ENCODE results near the gene TNFRSF25. TPM values are rescaled to one million over a fixed set of nuclear protein-coding genes. Genes with fewer than 3 reads are reported as not detected.

Gene TNFRSF25
- total RNA-seq, 1 experiment from 2014 or later, result 19.5 TPM

DNA sequence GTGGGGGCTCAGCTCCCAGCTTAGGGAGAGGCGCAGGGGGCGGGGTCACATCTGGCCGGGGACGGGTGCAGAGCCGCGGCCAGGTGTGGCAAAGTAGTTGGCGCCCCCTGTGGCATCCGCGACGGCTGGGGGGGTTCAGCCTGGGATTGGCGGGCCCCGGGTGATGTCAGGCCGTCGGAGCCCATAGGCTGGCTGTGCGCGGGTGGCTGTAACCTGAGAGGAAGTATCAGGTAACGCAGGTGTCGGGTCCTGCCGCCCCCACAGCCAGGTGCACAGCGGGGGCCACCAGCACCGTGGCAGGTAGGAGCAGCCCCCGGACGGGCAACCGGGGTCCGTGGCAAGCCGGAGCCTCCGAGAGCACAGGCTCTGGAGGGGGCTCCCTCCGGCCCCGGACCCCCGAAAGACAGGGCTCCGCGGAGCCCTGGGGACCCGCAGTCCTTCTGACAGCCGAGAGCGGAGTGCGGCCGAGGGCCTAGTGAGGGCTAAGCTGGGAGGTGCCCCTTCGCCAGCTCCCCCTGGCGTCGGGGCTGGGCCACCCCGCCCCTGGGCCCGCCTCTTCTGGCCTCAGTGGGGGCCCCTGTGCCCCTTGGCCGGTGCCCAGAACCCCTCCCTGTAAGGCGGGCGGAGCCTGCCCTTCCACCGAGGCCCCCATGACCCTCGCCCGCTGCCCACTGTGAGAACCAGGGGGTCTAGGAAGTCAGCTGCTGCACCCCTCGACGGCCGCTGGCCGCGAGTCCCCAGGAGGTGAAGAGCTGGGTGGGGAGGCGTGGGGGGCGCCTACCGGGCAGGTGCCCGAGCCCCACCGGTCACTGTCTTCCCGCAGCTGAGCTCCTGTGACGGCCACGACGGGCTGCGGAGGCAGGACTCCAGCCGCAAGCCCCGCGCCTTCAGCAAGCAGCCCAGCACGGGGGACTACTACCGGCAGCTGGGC lies 17.9 kb downstream of the TNFRSF25 start (continued):
- TF ChIP-seq, protein P1, sequence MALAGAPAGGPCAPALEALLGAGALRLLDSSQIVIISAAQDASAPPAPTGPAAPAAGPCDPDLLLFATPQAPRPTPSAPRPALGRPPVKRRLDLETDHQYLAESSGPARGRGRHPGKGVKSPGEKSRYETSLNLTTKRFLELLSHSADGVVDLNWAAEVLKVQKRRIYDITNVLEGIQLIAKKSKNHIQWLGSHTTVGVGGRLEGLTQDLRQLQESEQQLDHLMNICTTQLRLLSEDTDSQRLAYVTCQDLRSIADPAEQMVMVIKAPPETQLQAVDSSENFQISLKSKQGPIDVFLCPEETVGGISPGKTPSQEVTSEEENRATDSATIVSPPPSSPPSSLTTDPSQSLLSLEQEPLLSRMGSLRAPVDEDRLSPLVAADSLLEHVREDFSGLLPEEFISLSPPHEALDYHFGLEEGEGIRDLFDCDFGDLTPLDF (CRISPR knock-in tag; IDR thresholded peaks at IDR 0.05), result no peak
- TF ChIP-seq HMGA2 (CRISPR knock-in tag; IDR thresholded peaks at IDR 0.05) (no peak), SP1 (CRISPR knock-in tag; conservative IDR thresholded peaks at IDR 0.05) (peak; percentile 60), NFYB (CRISPR knock-in tag; conservative IDR thresholded peaks at IDR 0.05; ENCODE audit: low read depth) (peak; percentile 56)
- TF ChIP-seq, protein P2, sequence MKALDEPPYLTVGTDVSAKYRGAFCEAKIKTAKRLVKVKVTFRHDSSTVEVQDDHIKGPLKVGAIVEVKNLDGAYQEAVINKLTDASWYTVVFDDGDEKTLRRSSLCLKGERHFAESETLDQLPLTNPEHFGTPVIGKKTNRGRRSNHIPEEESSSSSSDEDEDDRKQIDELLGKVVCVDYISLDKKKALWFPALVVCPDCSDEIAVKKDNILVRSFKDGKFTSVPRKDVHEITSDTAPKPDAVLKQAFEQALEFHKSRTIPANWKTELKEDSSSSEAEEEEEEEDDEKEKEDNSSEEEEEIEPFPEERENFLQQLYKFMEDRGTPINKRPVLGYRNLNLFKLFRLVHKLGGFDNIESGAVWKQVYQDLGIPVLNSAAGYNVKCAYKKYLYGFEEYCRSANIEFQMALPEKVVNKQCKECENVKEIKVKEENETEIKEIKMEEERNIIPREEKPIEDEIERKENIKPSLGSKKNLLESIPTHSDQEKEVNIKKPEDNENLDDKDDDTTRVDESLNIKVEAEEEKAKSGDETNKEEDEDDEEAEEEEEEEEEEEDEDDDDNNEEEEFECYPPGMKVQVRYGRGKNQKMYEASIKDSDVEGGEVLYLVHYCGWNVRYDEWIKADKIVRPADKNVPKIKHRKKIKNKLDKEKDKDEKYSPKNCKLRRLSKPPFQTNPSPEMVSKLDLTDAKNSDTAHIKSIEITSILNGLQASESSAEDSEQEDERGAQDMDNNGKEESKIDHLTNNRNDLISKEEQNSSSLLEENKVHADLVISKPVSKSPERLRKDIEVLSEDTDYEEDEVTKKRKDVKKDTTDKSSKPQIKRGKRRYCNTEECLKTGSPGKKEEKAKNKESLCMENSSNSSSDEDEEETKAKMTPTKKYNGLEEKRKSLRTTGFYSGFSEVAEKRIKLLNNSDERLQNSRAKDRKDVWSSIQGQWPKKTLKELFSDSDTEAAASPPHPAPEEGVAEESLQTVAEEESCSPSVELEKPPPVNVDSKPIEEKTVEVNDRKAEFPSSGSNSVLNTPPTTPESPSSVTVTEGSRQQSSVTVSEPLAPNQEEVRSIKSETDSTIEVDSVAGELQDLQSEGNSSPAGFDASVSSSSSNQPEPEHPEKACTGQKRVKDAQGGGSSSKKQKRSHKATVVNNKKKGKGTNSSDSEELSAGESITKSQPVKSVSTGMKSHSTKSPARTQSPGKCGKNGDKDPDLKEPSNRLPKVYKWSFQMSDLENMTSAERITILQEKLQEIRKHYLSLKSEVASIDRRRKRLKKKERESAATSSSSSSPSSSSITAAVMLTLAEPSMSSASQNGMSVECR (CRISPR knock-in tag; IDR thresholded peaks at IDR 0.05; ENCODE audit: borderline replicate concordance), result peak; percentile 37; the same call in 1 of the 2 replicates
- TF ChIP-seq, protein P3, sequence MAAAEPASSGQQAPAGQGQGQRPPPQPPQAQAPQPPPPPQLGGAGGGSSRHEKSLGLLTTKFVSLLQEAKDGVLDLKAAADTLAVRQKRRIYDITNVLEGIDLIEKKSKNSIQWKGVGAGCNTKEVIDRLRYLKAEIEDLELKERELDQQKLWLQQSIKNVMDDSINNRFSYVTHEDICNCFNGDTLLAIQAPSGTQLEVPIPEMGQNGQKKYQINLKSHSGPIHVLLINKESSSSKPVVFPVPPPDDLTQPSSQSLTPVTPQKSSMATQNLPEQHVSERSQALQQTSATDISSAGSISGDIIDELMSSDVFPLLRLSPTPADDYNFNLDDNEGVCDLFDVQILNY (CRISPR knock-in tag; IDR thresholded peaks at IDR 0.05), result 0 out of 2 replicates have a peak, but pooled peaks have one; percentile 9

DNA sequence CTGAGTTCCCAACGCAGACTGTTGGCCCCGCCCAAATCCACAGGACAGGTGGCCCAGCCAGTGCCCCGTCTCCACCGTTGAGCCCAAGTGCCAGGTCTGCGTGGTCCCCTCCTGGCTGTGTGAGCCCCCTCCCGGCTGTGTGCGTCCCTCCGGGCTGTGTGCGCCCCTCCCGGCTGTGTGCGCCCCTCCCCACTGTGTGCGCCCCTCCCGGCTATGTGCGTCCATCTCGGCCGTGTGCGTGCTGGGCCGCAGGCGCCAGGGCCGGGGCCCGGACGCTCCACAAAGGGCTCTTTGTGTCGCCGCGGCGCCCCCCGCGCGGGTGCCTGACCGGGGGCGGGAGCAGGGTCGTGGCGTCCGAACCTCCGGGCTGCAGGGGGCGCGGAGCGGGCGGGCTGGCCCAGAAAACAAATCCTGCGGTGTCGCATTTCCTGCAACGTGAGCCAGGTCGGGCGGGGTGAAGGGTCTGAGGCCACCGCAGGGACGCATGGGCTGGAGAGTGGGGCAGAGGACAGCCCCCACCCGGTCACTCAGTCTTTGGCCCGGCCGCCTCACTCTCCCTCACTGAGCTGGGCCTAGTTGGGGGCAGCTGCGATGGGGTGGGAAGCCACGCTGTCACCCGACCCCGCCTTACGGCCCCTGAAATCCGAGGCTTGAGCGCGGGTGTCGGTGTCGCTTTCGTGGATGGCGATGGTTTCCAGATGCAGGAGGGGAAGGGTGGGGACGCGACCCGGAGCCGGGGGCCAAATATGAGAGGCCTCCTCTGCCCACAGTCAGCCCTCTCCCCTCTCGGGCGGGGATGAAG lies 18.8 kb downstream of the TNFRSF25 start:
- POLR2A ChIA-PET, result no interaction called here
- CTCF ChIA-PET, result interaction anchor here (0.6 to 6.4 kb wide), 27 partner anchors 8 to 335 kb away, joined by 3 to 85 read pairs (median 8); partner anchors contain the start of genes ACOT7, HES2 and TNFRSF25
- no peaks in the 10 kb centered on the region for H3K36me3 Mint-ChIP-seq
- no peaks in the 10 kb centered on the region for H3K9me3 Mint-ChIP-seq
- DNase-seq (ENCODE audit: low spot score), result peak; percentile 73
- peak overlapping the region; percentile 36; the same call in 1 of the 2 replicates for H3K27ac Mint-ChIP-seq
- H3K4me3 Mint-ChIP-seq, result peak overlapping the region; percentile 75
- peaks cover 27% of the 10 kb centered on the region for H3K4me1 Mint-ChIP-seq
- H3K27me3 Mint-ChIP-seq (ENCODE audit: low read depth), result peaks cover 2% of the 10 kb centered on the region; the same call in 1 of the 2 replicates
- ATAC-seq, result peak; percentile 13
- TF ChIP-seq CREM (CRISPR knock-in tag; IDR thresholded peaks at IDR 0.05) (no peak), HMGA2 (CRISPR knock-in tag; IDR thresholded peaks at IDR 0.05) (no peak), PRRX2 (CRISPR knock-in tag; IDR thresholded peaks at IDR 0.05) (no peak), GTF2I (CRISPR knock-in tag; conservative IDR thresholded peaks at IDR 0.05) (no peak), ZNF317 (CRISPR knock-in tag; IDR thresholded peaks at IDR 0.05; ENCODE audit: borderline replicate concordance, low read depth) (no peak), FOXP1 (CRISPR knock-in tag; IDR thresholded peaks at IDR 0.05; ENCODE audit: borderline replicate concordance) (no peak), FOXJ3 (CRISPR knock-in tag; IDR thresholded peaks at IDR 0.05; ENCODE audit: borderline replicate concordance) (no peak), ZNF219 (CRISPR knock-in tag; IDR thresholded peaks at IDR 0.05; ENCODE audit: borderline replicate concordance) (no peak), KAT7 (CRISPR knock-in tag; IDR thresholded peaks at IDR 0.05; ENCODE audit: borderline replicate concordance) (no peak)
- TF ChIP-seq, protein P3 (CRISPR knock-in tag; IDR thresholded peaks at IDR 0.05), result peak; percentile 91
- TF ChIP-seq, protein P4, sequence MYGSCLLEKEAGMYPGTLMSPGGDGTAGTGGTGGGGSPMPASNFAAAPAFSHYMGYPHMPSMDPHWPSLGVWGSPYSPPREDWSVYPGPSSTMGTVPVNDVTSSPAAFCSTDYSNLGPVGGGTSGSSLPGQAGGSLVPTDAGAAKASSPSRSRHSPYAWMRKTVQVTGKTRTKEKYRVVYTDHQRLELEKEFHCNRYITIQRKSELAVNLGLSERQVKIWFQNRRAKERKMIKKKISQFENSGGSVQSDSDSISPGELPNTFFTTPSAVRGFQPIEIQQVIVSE (CRISPR knock-in tag; IDR thresholded peaks at IDR 0.05; ENCODE audit: borderline replicate concordance), result no peak
- TF ChIP-seq, protein P5, sequence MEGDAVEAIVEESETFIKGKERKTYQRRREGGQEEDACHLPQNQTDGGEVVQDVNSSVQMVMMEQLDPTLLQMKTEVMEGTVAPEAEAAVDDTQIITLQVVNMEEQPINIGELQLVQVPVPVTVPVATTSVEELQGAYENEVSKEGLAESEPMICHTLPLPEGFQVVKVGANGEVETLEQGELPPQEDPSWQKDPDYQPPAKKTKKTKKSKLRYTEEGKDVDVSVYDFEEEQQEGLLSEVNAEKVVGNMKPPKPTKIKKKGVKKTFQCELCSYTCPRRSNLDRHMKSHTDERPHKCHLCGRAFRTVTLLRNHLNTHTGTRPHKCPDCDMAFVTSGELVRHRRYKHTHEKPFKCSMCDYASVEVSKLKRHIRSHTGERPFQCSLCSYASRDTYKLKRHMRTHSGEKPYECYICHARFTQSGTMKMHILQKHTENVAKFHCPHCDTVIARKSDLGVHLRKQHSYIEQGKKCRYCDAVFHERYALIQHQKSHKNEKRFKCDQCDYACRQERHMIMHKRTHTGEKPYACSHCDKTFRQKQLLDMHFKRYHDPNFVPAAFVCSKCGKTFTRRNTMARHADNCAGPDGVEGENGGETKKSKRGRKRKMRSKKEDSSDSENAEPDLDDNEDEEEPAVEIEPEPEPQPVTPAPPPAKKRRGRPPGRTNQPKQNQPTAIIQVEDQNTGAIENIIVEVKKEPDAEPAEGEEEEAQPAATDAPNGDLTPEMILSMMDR (IDR thresholded peaks at IDR 0.05), result no peak
- TF ChIP-seq, protein P6, sequence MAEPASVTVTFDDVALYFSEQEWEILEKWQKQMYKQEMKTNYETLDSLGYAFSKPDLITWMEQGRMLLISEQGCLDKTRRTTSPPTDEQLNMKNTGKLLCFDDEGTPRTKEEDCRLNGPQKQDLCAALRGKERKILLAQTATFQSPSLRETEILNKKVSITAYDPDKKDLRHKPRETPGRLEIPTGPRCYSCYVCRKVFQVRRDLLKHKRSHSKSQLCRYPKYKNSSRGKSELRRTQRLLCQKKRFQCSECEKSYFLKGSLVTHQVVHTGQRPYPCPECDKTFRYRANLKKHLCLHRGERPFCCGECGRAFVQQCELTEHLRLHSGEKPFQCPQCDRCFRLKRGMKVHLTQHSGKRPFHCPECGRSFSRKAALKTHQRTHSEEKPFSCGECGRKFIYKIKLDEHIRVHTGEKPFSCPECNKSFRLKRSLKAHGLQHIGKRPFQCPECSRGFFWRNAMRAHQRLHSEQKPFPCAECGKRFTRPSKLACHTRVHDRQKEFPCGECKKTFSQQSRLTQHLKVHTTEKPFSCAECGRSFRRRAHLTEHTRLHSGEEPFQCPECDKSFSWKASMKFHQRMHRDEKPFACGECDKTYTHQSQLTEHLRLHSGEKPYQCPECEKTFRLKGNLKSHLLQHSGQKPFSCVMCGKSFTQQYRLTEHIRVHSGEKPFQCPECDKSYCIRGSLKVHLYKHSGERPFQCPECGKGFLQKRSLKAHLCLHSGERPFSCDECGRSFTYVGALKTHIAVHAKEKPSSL (CRISPR knock-in tag; conservative IDR thresholded peaks at IDR 0.05), result no peak
- TF ChIP-seq, protein P7, sequence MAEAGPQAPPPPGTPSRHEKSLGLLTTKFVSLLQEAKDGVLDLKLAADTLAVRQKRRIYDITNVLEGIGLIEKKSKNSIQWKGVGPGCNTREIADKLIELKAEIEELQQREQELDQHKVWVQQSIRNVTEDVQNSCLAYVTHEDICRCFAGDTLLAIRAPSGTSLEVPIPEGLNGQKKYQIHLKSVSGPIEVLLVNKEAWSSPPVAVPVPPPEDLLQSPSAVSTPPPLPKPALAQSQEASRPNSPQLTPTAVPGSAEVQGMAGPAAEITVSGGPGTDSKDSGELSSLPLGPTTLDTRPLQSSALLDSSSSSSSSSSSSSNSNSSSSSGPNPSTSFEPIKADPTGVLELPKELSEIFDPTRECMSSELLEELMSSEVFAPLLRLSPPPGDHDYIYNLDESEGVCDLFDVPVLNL (CRISPR knock-in tag; IDR thresholded peaks at IDR 0.05; ENCODE audit: borderline replicate concordance, low read depth), result no peak
